Fibroblast of lung (primary cell): Measurements from ENCODE around the gene HMCES.

Experiments
- CTCF ChIP-seq, 2 donors: IDR thresholded peaks in 1 of 2; conservative IDR thresholded peaks in 1 of 2; 1 replicate in 1 of 2; 2 replicates in 1 of 2; pipeline ENCODE4 v1.5.1; 2011 to 2012; ENCODE audit warnings: low read length in 2 of 2, control low read depth in 1 of 2, inconsistent platforms in 1 of 2, low read depth in 1 of 2, mild to moderate bottlenecking in 1 of 2
- EZH2 ChIP-seq: IDR thresholded peaks from 2 replicates; pipeline ENCODE4 v1.5.1; 2012; ENCODE audit warnings: low read length, control low read depth, mild to moderate bottlenecking; ENCODE audit errors: missing control alignments

- TF ChIP-seq CTCF (conservative IDR thresholded peaks at IDR 0.05 in 1 of 2, IDR thresholded peaks at IDR 0.05 in 1 of 2; ENCODE audit: low read depth in 1 of 2, low read length in 2 of 2) (no peak), EZH2 (no peak)
These were observed 30.0 kb downstream of the HMCES start for GRCh38 chr3:129308636-129309035.
